ENCODE measurements around the gene SPARCL1.

GRCh38 chr4:87551361-87551760 lies 22.2 kb upstream of the SPARCL1 start:
- TF ChIP-seq CTCF (IDR thresholded peaks at IDR 0.05; ENCODE audit: low read depth, low read length, poor library complexity, severe bottlenecking) (no peak), EZH2phosphoT487 (IDR thresholded peaks at IDR 0.05; ENCODE audit: borderline replicate concordance, low read length) (no peak)

Data from DOHH2 (cell line).